K562 (cell line): ENCODE data around the gene HIVEP3. TPM values are rescaled to one million over a fixed set of nuclear protein-coding genes. Genes with fewer than 3 reads are reported as not detected.

Source experiments
- ATAC-seq: fragments of 200-7000 bp; cut with Tn5 transposase; 3 replicates; pipeline ENCODE4 v1.9.1; 2020; ENCODE audit warnings: moderate library complexity
- BruUV-seq: library from RNA; stranded (reverse); fragments of 400-500 nt; replicated peaks from 2 replicates; lab custom pipeline; 2021; lab: Mats Ljungman, UMichigan
- CTCF ChIA-PET: fragments of 300-600 bp; formaldehyde crosslinking; extraction: SDS; loops from one replicate; lab custom pipeline; 2021; ENCODE audit warnings: low intra/inter-chr PET ratio; lab: Yijun Ruan, JAX
- POLR2A ChIA-PET: fragments of 300-600, 350-650 bp; sonication (Branson Sonifier 250); formaldehyde crosslinking; extraction: SDS; loops from one replicate; lab custom pipeline; 2021; ENCODE audit warnings: antibody characterized with exemption, inconsistent platforms; lab: Yijun Ruan, JAX
- DNase-seq, 4 experiments: peaks; one replicate each; pipeline versions ENCODE4 v3.0.0 to v3.0.0-alpha.2; 2011 to 2018; ENCODE audit warnings: low spot score in 3 of 4, mixed read lengths in 3 of 4; ENCODE audit errors: extremely low read depth in 1 of 4
- FAIRE-seq: peaks from 2 replicates; lab custom pipeline; 2011; peaks lifted over from hg19 to GRCh38; lab: Jason Lieb, UNC
- H2AFZ ChIP-seq: 2 replicates; pipeline ENCODE4 v1.6.0; 2011; ENCODE audit warnings: low read depth, low read length, control low read depth, inconsistent platforms
- H3K27ac ChIP-seq: fragments of 200-600 bp; 3 replicates; pipeline ENCODE4 v1.8.0; 2011; ENCODE audit warnings: low read depth, mild to moderate bottlenecking, control low read depth, inconsistent platforms, low read length, moderate library complexity, mixed read lengths; ENCODE audit errors: extremely low read depth
- H3K27me3 ChIP-seq, 2 experiments: fragments of 300-600 bp in 1 of 2; 2 replicates in 1 of 2; 3 replicates in 1 of 2; pipeline versions ENCODE4 v1.6.0 to v1.8.0; 2011; ENCODE audit warnings: inconsistent platforms in 2 of 2, low read length in 2 of 2, mild to moderate bottlenecking in 1 of 2, mixed read lengths in 1 of 2, moderate library complexity in 1 of 2; ENCODE audit not compliant: control insufficient read depth in 2 of 2, insufficient read depth in 2 of 2
- H3K36me3 ChIP-seq: fragments of 300-600 bp; 3 replicates; pipeline ENCODE4 v1.8.0; 2011; ENCODE audit warnings: mild to moderate bottlenecking, low read length, inconsistent platforms; ENCODE audit not compliant: control insufficient read depth, insufficient read depth
- H3K4me1 ChIP-seq, 2 experiments: fragments of 200-600 bp in 1 of 2; replicated peaks in 1 of 2; 2 replicates in 1 of 2; 3 replicates in 1 of 2; pipeline versions ENCODE4 v1.5.1 to v1.8.0; 2011; ENCODE audit warnings: inconsistent platforms in 2 of 2, low read length in 2 of 2, mild to moderate bottlenecking in 1 of 2, mixed read lengths in 1 of 2, moderate library complexity in 1 of 2; ENCODE audit not compliant: control insufficient read depth in 2 of 2, insufficient read depth in 2 of 2
- H3K4me2 ChIP-seq: 2 replicates; pipeline ENCODE4 v1.6.1; 2011; ENCODE audit warnings: low read length, control low read depth, inconsistent platforms, mixed read lengths; ENCODE audit not compliant: insufficient read depth
- H3K4me3 ChIP-seq: fragments of 200-600 bp; sonication (generic), shearing (Covaris generic); 2 replicates; pipeline ENCODE4 v1.5.1; 2016; ENCODE audit warnings: control low read depth, inconsistent platforms
- H3K79me2 ChIP-seq: fragments of 200-600 bp; 3 replicates; pipeline ENCODE4 v1.8.0; 2011; ENCODE audit warnings: low read length, inconsistent platforms; ENCODE audit not compliant: control insufficient read depth, insufficient read depth
- H3K9ac ChIP-seq, 2 experiments: 2 replicates each; pipeline versions ENCODE4 v1.6.0 to v1.6.1; 2011; ENCODE audit warnings: low read depth in 2 of 2, low read length in 2 of 2, control low read depth in 1 of 2, inconsistent platforms in 1 of 2, mild to moderate bottlenecking in 1 of 2, mixed read lengths in 1 of 2; ENCODE audit not compliant: insufficient read depth in 1 of 2
- H3K9me1 ChIP-seq: one replicate; pipeline ENCODE4 v1.6.0; 2011; ENCODE audit warnings: inconsistent platforms, mild to moderate bottlenecking, low read length, moderate library complexity; ENCODE audit not compliant: control insufficient read depth, insufficient read depth
- H3K9me3 ChIP-seq: replicated peaks from 2 replicates; pipeline ENCODE4 v1.5.1; 2011; ENCODE audit warnings: low read depth, low read length, inconsistent platforms; ENCODE audit not compliant: control insufficient read depth, insufficient read depth
- H4K20me1 ChIP-seq: replicated peaks from 2 replicates; pipeline ENCODE4 v1.6.1; 2011; ENCODE audit warnings: low read length, inconsistent platforms, mixed read lengths; ENCODE audit not compliant: control insufficient read depth, insufficient read depth
- CBFA2T2 ChIP-seq: fragments of 450-650 bp; conservative IDR thresholded peaks from 2 replicates; pipeline ENCODE4 v1.6.1; 2017; ENCODE audit warnings: mild to moderate bottlenecking
- CBFA2T3 ChIP-seq: fragments of 450-650 bp; IDR thresholded peaks from 2 replicates; pipeline ENCODE4 v1.6.1; 2017
- FOXM1 ChIP-seq, 2 experiments: fragments of 450-650 bp in 1 of 2; sonication (generic) in 1 of 2; formaldehyde crosslinking in 1 of 2; IDR thresholded peaks; 2 replicates each; pipeline versions ENCODE4 v1.6.1 to v1.9.0; 2017 to 2022; ENCODE audit warnings: low read depth in 2 of 2, mild to moderate bottlenecking in 2 of 2, missing genetic modification reagents in 1 of 2, moderate library complexity in 1 of 2
- HMGN3 ChIP-seq: IDR thresholded peaks from 2 replicates; pipeline ENCODE4 v1.6.1; 2011; ENCODE audit warnings: borderline replicate concordance, low read depth, mild to moderate bottlenecking, mixed read lengths, low read length; ENCODE audit not compliant: insufficient read length; ENCODE audit errors: extremely low read depth
- MYBL2 ChIP-seq, 2 experiments: fragments of 450-650 bp in 1 of 2; sonication (generic) in 1 of 2; formaldehyde crosslinking in 1 of 2; IDR thresholded peaks; 2 replicates each; pipeline versions ENCODE4 v1.6.1 to v1.8.1; 2017 to 2022; ENCODE audit warnings: borderline replicate concordance in 1 of 2, inconsistent platforms in 1 of 2, low read depth in 1 of 2, mild to moderate bottlenecking in 1 of 2, missing genetic modification reagents in 1 of 2, moderate library complexity in 1 of 2
- ZNF3 ChIP-seq: fragments of 250-450 bp; sonication (Bioruptor Pico); IDR thresholded peaks from 2 replicates; pipeline ENCODE4 v1.5.0; 2021; ENCODE audit warnings: mild to moderate bottlenecking, moderate library complexity
- ZNF436 ChIP-seq: fragments of 250-450, 450-650 bp; sonication (Bioruptor Pico); formaldehyde crosslinking; IDR thresholded peaks from 2 replicates; pipeline ENCODE4 v1.7.0; 2020; ENCODE audit warnings: mild to moderate bottlenecking
- WGBS: fragments of 100-300 bp; shearing (Covaris generic); methylation state at CpG from one replicate; pipeline ENCODE4 v1.1.6; 2016; ENCODE audit warnings: low coverage, mixed read lengths; ENCODE audit not compliant: insufficient coverage; ENCODE audit errors: missing lambda C conversion rate; 5-methylcytosine and 5-hydroxymethylcytosine counted together
- in situ Hi-C: fragments of 300-500 bp; cut with MboI; formaldehyde crosslinking; loops from 4 replicates; pipeline ENCODE4 v1.15.0; 2018; ENCODE audit warnings: inconsistent platforms, mixed read lengths
- intact Hi-C: fragments of 100-400 bp; cut with micrococcal nuclease; formaldehyde crosslinking; loops from 2 replicates; pipeline ENCODE4 v1.14.2; 2022
- polyA plus RNA-seq, 8 experiments: library from polyadenylated mRNA; depleted of rRNA in 4 of 8; stranded (reverse) in 5 of 8; unstranded in 3 of 8; fragments of >200 nt; fragmentation: Nextera tagmentation in 2 of 8; fragmentation: Illumina TruSeq in 1 of 8; extraction: Ambion mirVana in 2 of 8; extraction: Trizol in 1 of 8; gene quantifications; 2 replicates each; pipeline versions ENCODE4 v1.2.1 to v1.2.3, GENCODE V29; 2011 to 2014; ENCODE audit warnings: inconsistent platforms in 1 of 8, missing spikeins in 1 of 8
- total RNA-seq, 7 experiments: library from RNA; depleted of rRNA in 6 of 7; stranded (reverse); fragments of >200 nt in 6 of 7; fragmentation: Illumina TruSeq in 2 of 7; extraction: Trizol in 2 of 7; gene quantifications; 2 replicates each; pipeline versions ENCODE4 v1.2.1 to v1.2.3, GENCODE V29; 2011 to 2021; ENCODE audit warnings: low replicate concordance in 1 of 7
- TF ChIP-seq, protein P1 (sequence below): fragments of 250-450 bp; sonication (Bioruptor Pico); IDR thresholded peaks from 2 replicates; pipeline ENCODE4 v1.8.0; 2022; ENCODE audit warnings: inconsistent platforms, mild to moderate bottlenecking, moderate library complexity, borderline replicate concordance
- TF ChIP-seq, protein P2 (sequence below): fragments of 450-650 bp; formaldehyde crosslinking; IDR thresholded peaks from 2 replicates; pipeline ENCODE4 v1.4.0; 2020; ENCODE audit warnings: mild to moderate bottlenecking, mixed read lengths

HIVEP3 gene
- total and polyA plus RNA-seq, 9 of the 15 experiments (the other 6 are each of a cell fraction or from before 2014, with no cell fraction given) = 0.09 to 0.58 (median 0.34) TPM; not detected in 1

DNA sequence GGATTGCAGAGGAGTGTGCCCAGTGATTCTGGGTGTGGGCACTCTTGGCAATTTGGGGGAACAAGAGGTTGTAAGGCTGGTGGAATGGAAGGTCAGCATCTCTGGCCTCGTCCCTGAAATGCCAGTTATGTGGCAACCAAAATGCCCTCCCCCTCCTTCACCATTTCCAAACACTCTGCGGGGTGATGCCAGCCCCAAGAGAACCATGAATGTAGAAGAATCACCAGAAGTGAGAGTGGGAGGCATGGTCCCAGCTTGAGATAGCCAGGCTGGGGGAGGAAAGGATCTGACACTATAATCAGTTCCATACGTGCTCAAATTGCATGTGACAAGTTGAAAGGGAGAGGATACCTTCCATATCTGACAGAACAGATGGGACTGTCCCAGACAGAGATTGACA lies 345.5 kb downstream of the HIVEP3 start:
- DNase-seq = no peak
- 2% methylated on average over 3 of the region's 3 CpGs for WGBS

More for the DNA sequence above, 345.5 kb downstream of the HIVEP3 start:
- no peak overlapping the region for H2AFZ ChIP-seq
- H3K36me3 ChIP-seq = no peaks in the 10 kb centered on the region
- ChIA-PET POLR2A (interaction anchor here (0.6 kb wide), 1 partner anchor 30 kb away, joined by 4 read pairs; no protein-coding TSS in a partner anchor), CTCF (no interaction called here)
- in situ Hi-C loops = loop anchor here (10.0 kb wide), 1 partner anchor 572 kb away; no protein-coding TSS in a partner anchor
- 0 out of 2 replicates have a peak, but pooled peaks cover 9% of the 10 kb centered on the region for H4K20me1 ChIP-seq
- H3K27me3 ChIP-seq = peaks cover 0 to 16% of the 10 kb centered on the region in 2 experiments; a peak in 2 of 5 replicates
- TF ChIP-seq HMGN3 = no peak
- peak; percentile 25; the same call in 1 of the 2 replicates for TF ChIP-seq CBFA2T3
- no peak for TF ChIP-seq MYBL2 (IDR thresholded peaks at IDR 0.05; ENCODE audit: low read depth)
- TF ChIP-seq MYBL2 (CRISPR knock-in tag; IDR thresholded peaks at IDR 0.05; ENCODE audit: borderline replicate concordance) = no peak
- TF ChIP-seq CBFA2T2 = peak; percentile 19; the same call in 1 of the 2 replicates
- TF ChIP-seq, protein P1, sequence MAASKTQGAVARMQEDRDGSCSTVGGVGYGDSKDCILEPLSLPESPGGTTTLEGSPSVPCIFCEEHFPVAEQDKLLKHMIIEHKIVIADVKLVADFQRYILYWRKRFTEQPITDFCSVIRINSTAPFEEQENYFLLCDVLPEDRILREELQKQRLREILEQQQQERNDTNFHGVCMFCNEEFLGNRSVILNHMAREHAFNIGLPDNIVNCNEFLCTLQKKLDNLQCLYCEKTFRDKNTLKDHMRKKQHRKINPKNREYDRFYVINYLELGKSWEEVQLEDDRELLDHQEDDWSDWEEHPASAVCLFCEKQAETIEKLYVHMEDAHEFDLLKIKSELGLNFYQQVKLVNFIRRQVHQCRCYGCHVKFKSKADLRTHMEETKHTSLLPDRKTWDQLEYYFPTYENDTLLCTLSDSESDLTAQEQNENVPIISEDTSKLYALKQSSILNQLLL (CRISPR knock-in tag) = no peak
- no peak for TF ChIP-seq ZNF436 (CRISPR knock-in tag)
- no peak for TF ChIP-seq ZNF3
- TF ChIP-seq, protein P2, sequence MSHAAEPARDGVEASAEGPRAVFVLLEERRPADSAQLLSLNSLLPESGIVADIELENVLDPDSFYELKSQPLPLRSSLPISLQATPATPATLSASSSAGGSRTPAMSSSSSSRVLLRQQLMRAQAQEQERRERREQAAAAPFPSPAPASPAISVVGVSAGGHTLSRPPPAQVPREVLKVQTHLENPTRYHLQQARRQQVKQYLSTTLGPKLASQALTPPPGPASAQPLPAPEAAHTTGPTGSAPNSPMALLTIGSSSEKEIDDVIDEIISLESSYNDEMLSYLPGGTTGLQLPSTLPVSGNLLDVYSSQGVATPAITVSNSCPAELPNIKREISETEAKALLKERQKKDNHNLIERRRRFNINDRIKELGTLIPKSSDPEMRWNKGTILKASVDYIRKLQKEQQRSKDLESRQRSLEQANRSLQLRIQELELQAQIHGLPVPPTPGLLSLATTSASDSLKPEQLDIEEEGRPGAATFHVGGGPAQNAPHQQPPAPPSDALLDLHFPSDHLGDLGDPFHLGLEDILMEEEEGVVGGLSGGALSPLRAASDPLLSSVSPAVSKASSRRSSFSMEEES (CRISPR knock-in tag) = no peak
- TF ChIP-seq FOXM1 (IDR thresholded peaks at IDR 0.05; ENCODE audit: low read depth) = no peak
- TF ChIP-seq FOXM1 (CRISPR knock-in tag; IDR thresholded peaks at IDR 0.05; ENCODE audit: low read depth) = no peak
- H3K4me2 ChIP-seq = no peak overlapping the region
- H3K9me1 ChIP-seq = no peaks in the 10 kb centered on the region
- H3K4me1 ChIP-seq = no peaks in the 10 kb centered on the region
- no peaks in the 10 kb centered on the region for H3K9me3 ChIP-seq
- FAIRE-seq = no peak
- H3K79me2 ChIP-seq = no peaks in the 10 kb centered on the region
- H3K27ac ChIP-seq = no peak overlapping the region
- intact Hi-C loops = loop anchor here (10.0 kb wide), 2 partner anchors 212 to 602 kb away; no protein-coding TSS in a partner anchor
- H3K4me3 ChIP-seq = no peak overlapping the region
- no peak overlapping the region for H3K9ac ChIP-seq
- BruUV-seq = no TSS peak
- no peak for ATAC-seq
